Brain microvascular endothelial cell (primary cell): Measurements from ENCODE around the gene MAPK10.
A peak's percentile ranks its signal among the peaks of the same experiment; 100 is the strongest.

Source experiments
- DNase-seq: peaks from one replicate; pipeline ENCODE4 v3.0.0-alpha.2; 2020
- H3K27ac ChIP-seq: fragments of 250-450 bp; sonication (Bioruptor Pico); 2 replicates; pipeline ENCODE4 v1.5.1; 2020; ENCODE audit warnings: mild to moderate bottlenecking, moderate library complexity
- H3K27me3 ChIP-seq: fragments of 250-450 bp; sonication (Bioruptor Pico); replicated peaks from 2 replicates; pipeline ENCODE4 v1.5.1; 2020; ENCODE audit warnings: mild to moderate bottlenecking
- H3K36me3 ChIP-seq: fragments of 250-450 bp; sonication (Bioruptor Pico); replicated peaks from 2 replicates; pipeline ENCODE4 v1.5.1; 2020; ENCODE audit warnings: mild to moderate bottlenecking
- H3K4me3 ChIP-seq: 2 replicates; pipeline ENCODE4 v1.5.1; 2011; ENCODE audit warnings: low read depth, mild to moderate bottlenecking, control low read depth, low read length, moderate library complexity
- CTCF ChIP-seq: IDR thresholded peaks from 2 replicates; pipeline ENCODE4 v1.5.1; 2011; ENCODE audit warnings: low read depth, mild to moderate bottlenecking, moderate library complexity, low read length, control low read depth, inconsistent platforms; ENCODE audit errors: missing control alignments
- in situ Hi-C: cut with HindIII; loops from 2 replicates; pipeline ENCODE4 v1.10.0; 2017; ENCODE audit warnings: low sequenced_read_pairs, low pct_ligation_motif_present

MAPK10 gene

DNA sequence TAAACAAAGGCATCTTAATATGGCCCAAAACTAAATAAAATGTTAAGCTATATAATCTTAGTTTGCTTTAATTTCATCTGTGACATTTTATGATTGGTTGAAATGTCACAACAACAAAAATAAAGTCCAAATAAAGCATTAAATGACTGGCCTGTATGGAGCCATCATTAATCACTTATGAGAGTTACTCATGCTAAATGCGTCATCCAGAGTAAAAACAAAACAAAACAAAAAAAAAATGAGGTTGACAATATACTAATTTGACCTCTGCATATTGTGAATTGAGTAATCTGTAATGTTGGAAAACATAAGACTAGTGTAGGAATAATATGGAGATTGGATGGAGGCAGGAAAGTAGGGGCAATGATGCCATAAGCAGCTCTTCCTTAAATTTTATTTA lies 139.7 kb downstream of the MAPK10 start:
- in situ Hi-C loops = no loop called here
- no peak for TF ChIP-seq CTCF
- H3K36me3 ChIP-seq = no peaks in the 10 kb centered on the region
- no peaks in the 10 kb centered on the region for H3K27me3 ChIP-seq
- H3K4me3 ChIP-seq = no peak overlapping the region
- H3K27ac ChIP-seq = peak overlapping the region; percentile 41
- DNase-seq = no peak

DNA sequence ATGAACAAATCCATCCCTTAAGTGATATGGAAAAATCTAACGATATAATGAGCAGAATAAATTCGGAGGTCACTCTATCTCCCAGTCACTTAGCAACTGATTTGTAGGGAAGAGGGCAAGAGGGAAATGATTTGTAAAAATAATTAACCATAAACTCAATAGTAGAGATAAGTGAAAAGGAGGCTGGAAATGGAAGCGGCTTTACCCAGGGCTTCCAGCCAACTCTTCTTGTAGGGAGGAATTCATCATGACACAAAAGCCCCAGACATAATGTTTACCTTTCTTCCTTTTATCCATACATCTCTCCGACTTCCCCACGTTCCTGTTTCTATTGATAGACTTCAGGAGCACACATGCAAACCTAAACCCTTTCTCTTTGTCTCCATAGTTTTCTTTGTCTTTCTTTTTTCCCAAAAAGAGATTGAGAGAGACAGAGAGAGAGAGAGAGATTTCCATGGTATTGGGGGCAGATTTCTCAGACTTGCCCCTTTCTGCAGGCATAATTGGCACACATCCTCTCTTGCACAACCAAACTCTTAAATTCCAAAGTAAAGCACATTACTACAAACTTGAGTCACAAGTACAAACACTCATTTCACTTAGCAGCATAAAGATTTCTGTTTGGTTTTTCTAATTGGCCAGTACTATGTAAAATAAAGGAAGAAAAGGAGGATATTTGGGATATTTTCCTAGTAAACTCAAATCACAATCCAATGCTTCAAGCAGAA lies 140.9 kb downstream of the MAPK10 start:
- Histone ChIP-seq H3K27me3 (no peaks in the 10 kb centered on the region), H3K36me3 (no peaks in the 10 kb centered on the region), H3K4me3 (no peak overlapping the region), H3K27ac (peak overlapping the region; percentile 61)
- no peak for TF ChIP-seq CTCF
- in situ Hi-C loops = no loop called here
- peak; percentile 23 for DNase-seq

GRCh38 chr4:86203176-86203575 lies 156.7 kb downstream of the MAPK10 start:
- Histone ChIP-seq H3K36me3 (no peaks in the 10 kb centered on the region), H3K27me3 (no peaks in the 10 kb centered on the region), H3K27ac (no peak overlapping the region), H3K4me3 (no peak overlapping the region)
- no peak for TF ChIP-seq CTCF
- in situ Hi-C loops = no loop called here
- DNase-seq = no peak

DNA sequence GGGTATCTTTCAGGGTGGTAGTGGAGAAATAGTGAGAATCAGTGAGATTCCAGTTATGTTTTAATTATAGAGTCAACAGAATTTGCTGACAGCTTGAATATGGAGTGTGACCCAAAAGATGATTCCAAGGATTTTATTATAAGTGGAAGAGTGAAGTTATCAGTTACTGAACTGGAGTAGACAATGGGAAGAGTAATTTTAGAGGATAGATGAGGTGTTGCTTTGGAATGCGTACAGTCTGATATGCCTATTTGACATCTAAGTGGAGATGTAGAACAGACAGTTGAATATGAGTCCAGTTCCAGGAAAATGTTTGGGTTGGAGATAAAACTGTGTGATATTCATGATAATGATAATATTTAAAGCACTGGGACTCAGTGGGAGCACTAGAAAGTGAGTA lies 174.2 kb downstream of the MAPK10 start:
- Histone ChIP-seq H3K27ac (no peak overlapping the region), H3K27me3 (no peaks in the 10 kb centered on the region), H3K4me3 (no peak overlapping the region), H3K36me3 (no peaks in the 10 kb centered on the region)
- in situ Hi-C loops = no loop called here
- no peak for TF ChIP-seq CTCF
- peak; percentile 26 for DNase-seq

- no peak overlapping the region for H3K27ac ChIP-seq
- DNase-seq = no peak
- no peak overlapping the region for H3K4me3 ChIP-seq
- H3K36me3 ChIP-seq = no peaks in the 10 kb centered on the region
- no peaks in the 10 kb centered on the region for H3K27me3 ChIP-seq
- TF ChIP-seq CTCF = no peak
- in situ Hi-C loops = no loop called here
These were observed 175.0 kb downstream of the MAPK10 start for GRCh38 chr4:86184901-86185285.

GRCh38 chr4:86184216-86184900 lies 175.5 kb downstream of the MAPK10 start:
- no peak overlapping the region for H3K4me3 ChIP-seq
- H3K27me3 ChIP-seq = no peaks in the 10 kb centered on the region
- no peak for TF ChIP-seq CTCF
- no peak overlapping the region for H3K27ac ChIP-seq
- H3K36me3 ChIP-seq = no peaks in the 10 kb centered on the region
- in situ Hi-C loops = no loop called here
- DNase-seq = peak; percentile 39
